Activated CD4-positive, alpha-beta memory T cell treated with anti-CD3 and anti-CD28 coated beads, Interleukin-2, amount 10 ng/mL, durations not matched to agents 7 days and 5 days (primary cell): ENCODE data around the gene NR2F2. TPM values are rescaled to one million over a fixed set of nuclear protein-coding genes. Genes with fewer than 3 reads are reported as not detected.

Source experiments
- CTCF ChIA-PET: fragments of 350-600 bp; sonication (Branson Sonifier 250); formaldehyde crosslinking; loops from one replicate; lab custom pipeline; 2021; ENCODE audit warnings: antibody characterized with exemption, inconsistent platforms; lab: Charles Lee
- POLR2A ChIA-PET: fragments of 350-600 bp; sonication (Branson Sonifier 250); formaldehyde crosslinking; loops from one replicate; lab custom pipeline; 2021; ENCODE audit warnings: antibody characterized with exemption; lab: Charles Lee
- DNase-seq: peaks from one replicate; pipeline ENCODE4 v3.0.0-alpha.2; 2020
- H3K27ac Mint-ChIP-seq: one replicate; pipeline ENCODE4 v1.8.0; 2021; ENCODE audit warnings: mild to moderate bottlenecking, mixed read lengths
- H3K27me3 Mint-ChIP-seq: one replicate; pipeline ENCODE4 v1.8.0; 2021; ENCODE audit warnings: mixed read lengths
- H3K36me3 Mint-ChIP-seq: one replicate; pipeline ENCODE4 v1.8.0; 2021; ENCODE audit warnings: low read depth, mixed read lengths
- H3K4me1 Mint-ChIP-seq: one replicate; pipeline ENCODE4 v1.8.0; 2021; ENCODE audit warnings: mixed read lengths
- H3K4me3 Mint-ChIP-seq: one replicate; pipeline ENCODE4 v1.8.0; 2021; ENCODE audit warnings: mild to moderate bottlenecking, mixed read lengths
- H3K9me3 Mint-ChIP-seq: one replicate; pipeline ENCODE4 v1.8.0; 2021; ENCODE audit warnings: mixed read lengths
- total RNA-seq, 2 experiments: library from RNA; stranded (reverse); gene quantifications; one replicate each; pipeline ENCODE4 v1.2.3, GENCODE V29; 2021

The NR2F2 gene
- total RNA-seq, 2 experiments from 2014 or later, result not detected

GRCh38 chr15:96359616-96360521 lies 29.4 kb downstream of the NR2F2 start:
- no peak overlapping the region for H3K27ac Mint-ChIP-seq
- peaks cover 24% of the 10 kb centered on the region for H3K4me1 Mint-ChIP-seq
- no peak for DNase-seq
- peaks cover 75% of the 10 kb centered on the region for H3K27me3 Mint-ChIP-seq
- peaks cover 16% of the 10 kb centered on the region for H3K36me3 Mint-ChIP-seq
- H3K4me3 Mint-ChIP-seq, result no peak overlapping the region
- CTCF ChIA-PET, result no interaction called here
- H3K9me3 Mint-ChIP-seq, result no peaks in the 10 kb centered on the region
- POLR2A ChIA-PET, result no interaction called here

GRCh38 chr15:96360581-96361308 lies 30.2 kb downstream of the NR2F2 start:
- no peak overlapping the region for H3K27ac Mint-ChIP-seq
- H3K4me3 Mint-ChIP-seq, result no peak overlapping the region
- peaks cover 82% of the 10 kb centered on the region for H3K27me3 Mint-ChIP-seq
- DNase-seq, result no peak
- no peaks in the 10 kb centered on the region for H3K9me3 Mint-ChIP-seq
- peaks cover 16% of the 10 kb centered on the region for H3K36me3 Mint-ChIP-seq
- POLR2A ChIA-PET, result no interaction called here
- CTCF ChIA-PET, result no interaction called here
- H3K4me1 Mint-ChIP-seq, result peaks cover 24% of the 10 kb centered on the region

- H3K27ac Mint-ChIP-seq, result no peak overlapping the region
- no peak overlapping the region for H3K4me3 Mint-ChIP-seq
- no peaks in the 10 kb centered on the region for H3K9me3 Mint-ChIP-seq
- H3K4me1 Mint-ChIP-seq, result peaks cover 20% of the 10 kb centered on the region
- ChIA-PET CTCF (interaction anchor here (0.7 kb wide), 1 partner anchor 14 kb away, joined by 3 read pairs; no protein-coding TSS in a partner anchor), POLR2A (interaction anchor here (1.3 kb wide), 1 partner anchor 23 kb away, joined by 3 read pairs; no protein-coding TSS in a partner anchor)
- no peak for DNase-seq
- peaks cover 81% of the 10 kb centered on the region for H3K27me3 Mint-ChIP-seq
- H3K36me3 Mint-ChIP-seq, result peaks cover 16% of the 10 kb centered on the region
These were observed 31.0 kb downstream of the NR2F2 start for GRCh38 chr15:96361309-96362010.

DNA sequence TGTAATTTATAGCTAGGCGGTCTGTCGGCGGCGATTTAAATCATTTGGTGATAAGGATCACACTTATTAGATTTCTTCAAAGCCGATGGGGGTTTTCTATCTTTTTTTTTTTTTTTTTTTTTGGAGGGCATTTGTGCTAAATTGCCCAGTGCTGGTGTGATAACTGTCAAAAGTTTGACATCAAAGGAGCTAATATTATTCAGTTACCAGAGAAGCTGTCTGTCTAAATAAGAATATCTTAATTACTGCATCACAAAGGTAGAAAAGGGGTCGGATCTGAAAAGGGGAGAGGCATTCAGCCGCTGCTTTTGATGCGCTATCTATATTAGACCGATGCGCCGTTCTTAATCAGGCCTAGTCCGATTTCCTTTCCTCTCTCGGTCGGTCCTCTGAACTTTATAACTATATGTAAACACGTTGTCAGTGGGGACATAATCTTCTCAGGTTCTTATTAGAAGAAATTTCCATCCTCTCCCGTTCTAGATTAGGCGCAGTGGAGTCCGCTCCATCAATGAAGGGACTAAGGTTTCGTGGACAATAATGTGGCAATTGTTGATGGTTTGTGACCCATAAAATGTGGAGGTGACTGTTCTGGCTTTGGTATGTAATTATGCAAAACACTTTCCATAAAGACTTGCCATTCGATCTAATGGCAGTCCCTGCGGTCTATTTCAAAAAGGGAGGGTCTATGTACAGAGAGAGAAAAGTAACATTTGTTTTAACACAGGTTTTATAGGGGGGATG lies 31.7 kb downstream of the NR2F2 start:
- CTCF ChIA-PET, result interaction anchor here (0.7 kb wide), 1 partner anchor 15 kb away, joined by 3 read pairs; no protein-coding TSS in a partner anchor
- peaks cover 14% of the 10 kb centered on the region for H3K36me3 Mint-ChIP-seq
- no peaks in the 10 kb centered on the region for H3K9me3 Mint-ChIP-seq
- POLR2A ChIA-PET, result interaction anchor here (1.3 kb wide), 1 partner anchor 24 kb away, joined by 3 read pairs; no protein-coding TSS in a partner anchor
- H3K27me3 Mint-ChIP-seq, result peaks cover 78% of the 10 kb centered on the region
- H3K27ac Mint-ChIP-seq, result no peak overlapping the region
- no peak overlapping the region for H3K4me3 Mint-ChIP-seq
- H3K4me1 Mint-ChIP-seq, result peaks cover 14% of the 10 kb centered on the region
- no peak for DNase-seq

- Mint-ChIP-seq H3K9me3 (no peaks in the 10 kb centered on the region), H3K4me3 (no peak overlapping the region), H3K27ac (no peak overlapping the region), H3K4me1 (peaks cover 8% of the 10 kb centered on the region), H3K27me3 (peaks cover 79% of the 10 kb centered on the region), H3K36me3 (peaks cover 10% of the 10 kb centered on the region)
- no peak for DNase-seq
- ChIA-PET CTCF (no interaction called here), POLR2A (no interaction called here)
These were observed 32.5 kb downstream of the NR2F2 start for GRCh38 chr15:96362755-96363651.

- peaks cover 78% of the 10 kb centered on the region for H3K27me3 Mint-ChIP-seq
- H3K27ac Mint-ChIP-seq, result no peak overlapping the region
- no peak for DNase-seq
- CTCF ChIA-PET, result no interaction called here
- peaks cover 7% of the 10 kb centered on the region for H3K36me3 Mint-ChIP-seq
- H3K4me3 Mint-ChIP-seq, result no peak overlapping the region
- H3K9me3 Mint-ChIP-seq, result no peaks in the 10 kb centered on the region
- peaks cover 2% of the 10 kb centered on the region for H3K4me1 Mint-ChIP-seq
- POLR2A ChIA-PET, result no interaction called here
These were observed 33.2 kb downstream of the NR2F2 start for GRCh38 chr15:96363707-96364106.

DNA sequence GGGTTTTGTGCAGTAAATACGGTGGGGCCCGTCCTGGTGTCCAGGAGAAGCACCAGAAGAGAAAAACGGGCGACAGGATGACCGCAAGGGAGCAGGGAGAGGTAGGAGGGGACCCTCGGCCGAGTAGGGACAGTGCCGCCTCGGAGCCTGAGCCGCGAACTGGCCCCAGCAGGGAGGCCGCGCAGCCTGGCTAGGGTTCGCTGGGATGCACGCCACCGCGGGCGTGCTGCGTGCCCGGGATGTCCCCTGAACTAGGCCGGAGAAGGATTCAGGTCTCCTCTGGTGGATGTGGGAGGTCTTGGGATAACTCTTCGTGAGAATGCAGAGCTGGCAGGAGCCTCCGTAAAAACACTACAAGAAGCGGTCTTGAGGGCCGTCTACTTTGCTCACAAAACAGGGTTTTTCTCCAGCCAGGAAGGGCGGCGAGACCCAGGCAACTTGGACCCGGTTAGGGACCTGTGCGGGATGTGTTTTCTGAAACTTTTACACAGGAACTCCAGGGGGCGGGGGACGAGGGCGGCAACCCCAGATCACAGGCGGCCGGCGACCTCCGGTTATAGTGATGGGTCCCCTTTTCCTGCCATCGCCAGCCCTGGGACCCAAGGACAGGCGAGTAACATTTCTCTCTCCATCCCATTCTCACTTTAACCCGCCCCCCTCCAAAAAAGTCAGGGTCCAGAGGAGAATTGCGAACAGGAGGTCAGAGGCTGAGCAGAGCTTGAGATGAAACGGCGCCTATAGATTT lies 35.5 kb downstream of the NR2F2 start:
- Mint-ChIP-seq H3K4me1 (peaks cover 2% of the 10 kb centered on the region), H3K4me3 (no peak overlapping the region), H3K27ac (no peak overlapping the region), H3K27me3 (peaks cover 77% of the 10 kb centered on the region), H3K9me3 (no peaks in the 10 kb centered on the region), H3K36me3 (peaks cover 5% of the 10 kb centered on the region)
- DNase-seq, result no peak
- POLR2A ChIA-PET, result no interaction called here
- CTCF ChIA-PET, result no interaction called here

- no peaks in the 10 kb centered on the region for H3K9me3 Mint-ChIP-seq
- POLR2A ChIA-PET, result no interaction called here
- peaks cover 75% of the 10 kb centered on the region for H3K27me3 Mint-ChIP-seq
- no peak for DNase-seq
- peaks cover 2% of the 10 kb centered on the region for H3K4me1 Mint-ChIP-seq
- CTCF ChIA-PET, result no interaction called here
- no peak overlapping the region for H3K4me3 Mint-ChIP-seq
- peaks cover 5% of the 10 kb centered on the region for H3K36me3 Mint-ChIP-seq
- no peak overlapping the region for H3K27ac Mint-ChIP-seq
These were observed 36.0 kb downstream of the NR2F2 start for GRCh38 chr15:96366526-96366877.

DNA sequence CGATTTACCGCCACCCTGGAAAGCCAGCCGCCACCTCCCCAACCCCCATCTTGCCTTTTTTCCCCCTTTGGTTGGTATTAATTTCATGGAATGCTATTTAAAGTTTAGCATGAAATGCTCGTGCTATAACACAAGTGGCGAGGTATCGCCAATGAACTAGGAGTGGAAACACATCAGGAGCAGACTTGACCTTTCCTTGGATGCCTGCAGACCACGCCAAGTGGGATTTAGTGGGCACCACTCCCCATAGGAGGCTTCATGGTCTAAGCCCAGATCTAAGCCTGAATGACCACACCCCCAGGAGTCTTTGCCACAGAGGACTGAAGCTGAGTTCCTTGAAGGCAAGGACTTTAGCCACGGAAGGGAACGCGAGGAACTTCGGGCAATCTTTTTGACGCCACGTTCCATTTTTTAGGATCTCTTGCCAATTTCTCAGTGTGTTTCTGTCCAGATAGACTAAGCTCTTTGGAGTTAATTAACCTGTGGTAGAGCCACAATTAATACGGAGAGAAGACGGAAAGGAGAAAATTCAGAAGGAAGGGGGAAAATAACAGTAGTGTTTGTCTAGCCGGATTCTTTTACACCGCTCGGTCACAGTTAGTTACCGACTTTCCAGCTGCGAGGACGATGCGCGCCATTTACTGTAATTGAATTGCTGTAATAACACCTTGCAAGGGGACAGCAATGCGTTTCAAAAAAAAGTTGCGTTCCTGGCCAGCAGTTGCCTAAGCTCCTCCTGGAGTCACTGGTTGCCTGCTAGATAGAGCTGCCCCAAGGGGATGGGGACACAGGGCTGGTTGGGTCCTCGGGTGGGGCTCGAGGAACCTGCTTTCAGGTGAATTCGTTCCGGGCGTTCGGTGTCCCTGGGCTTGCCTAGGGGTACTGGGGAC lies 37.1 kb downstream of the NR2F2 start:
- Mint-ChIP-seq H3K36me3 (peaks cover 2% of the 10 kb centered on the region), H3K27ac (no peak overlapping the region), H3K27me3 (peaks cover 65% of the 10 kb centered on the region), H3K9me3 (no peaks in the 10 kb centered on the region), H3K4me1 (no peaks in the 10 kb centered on the region), H3K4me3 (no peak overlapping the region)
- POLR2A ChIA-PET, result no interaction called here
- DNase-seq, result no peak
- CTCF ChIA-PET, result no interaction called here

DNA sequence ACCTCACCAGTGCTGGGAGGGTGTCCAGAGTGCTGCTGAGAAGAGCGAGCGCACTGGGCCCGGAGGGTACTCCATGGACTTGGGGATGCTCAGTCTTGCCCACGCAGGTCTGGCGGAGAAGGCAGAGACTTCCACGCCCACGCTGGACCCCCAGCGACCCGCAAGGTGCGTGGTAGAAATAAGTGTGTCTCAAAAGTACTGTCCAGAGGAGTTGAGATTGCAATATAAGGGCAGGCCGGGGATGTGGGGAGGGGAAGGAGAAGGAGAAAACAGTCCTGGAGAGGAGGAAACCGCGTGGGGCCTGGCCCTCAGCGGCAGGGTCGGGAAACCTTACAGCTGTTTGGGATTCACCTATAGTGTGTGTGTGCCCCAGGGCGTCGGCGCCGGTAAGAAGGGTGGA lies 38.9 kb downstream of the NR2F2 start:
- Mint-ChIP-seq H3K36me3 (peaks cover 2% of the 10 kb centered on the region), H3K9me3 (peaks cover 2% of the 10 kb centered on the region), H3K4me1 (no peaks in the 10 kb centered on the region), H3K27ac (no peak overlapping the region), H3K4me3 (no peak overlapping the region), H3K27me3 (peaks cover 47% of the 10 kb centered on the region)
- ChIA-PET POLR2A (no interaction called here), CTCF (no interaction called here)
- no peak for DNase-seq
